GM18498 (cell line): ENCODE data around the gene CACUL1.
"Not testable (repeated sequence)": the region's sequence is repeated elsewhere in the genome, so short reads cannot be mapped to it uniquely, and the experiment has no call there.

Source experiments
- ATAC-seq: cut with Tn5 transposase; IDR thresholded peaks from one replicate; pipeline ENCODE4 v1.9.1; 2021; ENCODE audit warnings: mild to moderate bottlenecking, moderate library complexity; ENCODE audit not compliant: unreplicated experiment

CACUL1 gene

DNA sequence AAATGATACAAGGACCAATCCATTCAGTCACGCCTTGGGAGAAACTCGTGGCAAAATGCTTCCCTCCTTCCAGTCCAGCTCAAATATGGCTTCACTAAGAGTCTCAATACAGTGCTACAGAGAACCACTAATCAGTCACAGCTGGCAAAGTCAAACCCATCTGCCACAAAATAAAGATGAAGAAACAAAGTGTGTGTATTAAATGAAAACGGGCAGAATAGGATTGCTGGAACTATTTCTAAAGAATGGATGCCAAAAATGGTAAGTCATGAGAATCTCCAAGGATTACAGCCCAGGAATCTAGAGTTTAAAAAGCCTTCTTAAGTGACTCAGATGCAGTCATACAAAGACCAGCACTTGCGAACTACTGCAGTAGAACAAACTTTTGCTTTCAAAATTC lies 61.9 kb downstream of the CACUL1 start:
- ATAC-seq: no peak

GRCh38 chr10:118689070-118689858 lies 65.5 kb downstream of the CACUL1 start:
- ATAC-seq: no peak

DNA sequence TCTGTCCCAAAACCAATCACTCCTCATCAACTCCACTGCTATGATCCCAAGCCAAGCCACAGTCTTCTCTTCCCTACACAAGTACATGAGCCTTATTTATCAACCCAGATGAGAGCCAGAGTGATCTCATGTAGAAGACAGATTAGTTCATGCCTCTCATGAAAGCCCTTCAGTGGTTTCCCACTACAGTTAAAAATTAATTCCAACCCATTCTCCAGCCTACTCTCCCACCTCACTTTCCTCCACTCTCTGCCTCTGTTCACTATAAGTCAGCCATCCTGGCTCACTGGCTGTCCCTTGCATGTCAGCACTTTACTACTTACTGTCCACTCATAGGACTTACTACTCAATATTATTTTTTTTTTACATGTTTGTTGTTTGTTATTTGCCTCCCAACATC lies 67.3 kb downstream of the CACUL1 start:
- no peak for ATAC-seq

DNA sequence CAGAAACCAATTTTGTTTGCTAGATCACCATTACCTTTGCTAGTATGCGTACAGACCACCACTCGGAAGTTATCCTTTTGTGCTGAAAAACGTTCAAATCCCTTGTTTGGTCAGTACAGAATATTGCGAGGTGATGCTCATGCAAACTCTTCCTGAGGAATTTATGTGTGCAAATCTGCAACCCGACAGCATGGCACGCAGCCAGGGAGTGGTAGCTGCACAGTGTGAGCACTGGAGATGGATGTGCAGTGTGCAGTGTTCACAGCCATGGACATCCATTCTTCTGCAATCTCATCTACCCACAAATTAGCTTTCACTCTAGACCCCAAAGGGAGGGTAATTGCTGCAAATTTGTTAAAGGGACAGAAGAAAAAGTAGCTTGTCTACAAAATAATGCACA lies 72.2 kb downstream of the CACUL1 start:
- ATAC-seq: no peak

DNA sequence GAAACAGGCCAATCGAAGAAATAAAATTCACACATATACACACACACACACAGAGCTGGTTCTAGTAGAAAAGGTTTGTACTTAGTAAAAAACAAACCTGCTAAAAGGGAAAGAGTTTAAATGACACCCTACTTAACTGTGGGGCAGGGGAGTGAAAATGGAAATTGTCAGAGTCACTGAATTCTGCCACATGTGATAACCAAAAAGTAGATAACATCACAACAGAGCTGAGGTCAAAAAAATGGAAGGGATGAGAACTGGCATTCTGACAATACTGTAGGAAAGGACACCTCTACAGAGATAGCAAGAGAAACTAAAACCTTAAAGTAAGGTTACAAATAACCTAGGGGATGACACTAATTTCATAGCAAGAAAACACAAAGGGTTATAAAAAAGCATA lies 74.6 kb downstream of the CACUL1 start:
- no peak for ATAC-seq

DNA sequence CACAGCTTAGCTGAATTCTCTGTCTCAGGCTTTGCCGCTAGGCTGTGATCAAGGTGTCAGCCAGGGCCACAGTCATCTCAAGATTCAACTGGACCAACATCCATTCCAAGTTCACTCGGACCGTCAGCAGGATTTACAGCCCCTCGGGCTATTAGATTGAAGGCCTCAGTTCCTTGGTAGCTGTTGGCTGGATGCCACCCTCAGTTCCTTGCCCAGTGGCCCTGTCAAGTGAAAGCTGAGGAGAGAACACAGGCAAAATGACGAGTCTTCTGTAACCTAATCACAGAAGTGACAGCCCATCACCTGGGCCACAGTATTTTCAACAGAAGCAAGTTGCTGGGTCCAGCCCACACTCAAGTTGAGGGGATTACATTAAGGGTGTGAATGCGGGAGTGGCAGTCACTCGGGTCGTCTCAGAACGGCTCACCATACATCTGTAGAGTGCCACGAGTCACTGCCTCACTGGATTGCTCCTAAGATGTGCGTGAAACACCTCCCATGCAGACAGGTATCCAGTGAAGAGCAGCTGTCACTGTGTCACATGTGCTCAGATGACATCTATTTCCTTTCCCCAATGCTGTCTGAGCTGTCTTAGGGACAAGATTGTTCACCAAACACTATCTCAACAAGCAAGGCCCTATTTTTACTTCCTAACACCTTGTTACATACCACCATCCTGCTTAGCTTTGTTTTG lies 80.4 kb downstream of the CACUL1 start:
- ATAC-seq: no peak

DNA sequence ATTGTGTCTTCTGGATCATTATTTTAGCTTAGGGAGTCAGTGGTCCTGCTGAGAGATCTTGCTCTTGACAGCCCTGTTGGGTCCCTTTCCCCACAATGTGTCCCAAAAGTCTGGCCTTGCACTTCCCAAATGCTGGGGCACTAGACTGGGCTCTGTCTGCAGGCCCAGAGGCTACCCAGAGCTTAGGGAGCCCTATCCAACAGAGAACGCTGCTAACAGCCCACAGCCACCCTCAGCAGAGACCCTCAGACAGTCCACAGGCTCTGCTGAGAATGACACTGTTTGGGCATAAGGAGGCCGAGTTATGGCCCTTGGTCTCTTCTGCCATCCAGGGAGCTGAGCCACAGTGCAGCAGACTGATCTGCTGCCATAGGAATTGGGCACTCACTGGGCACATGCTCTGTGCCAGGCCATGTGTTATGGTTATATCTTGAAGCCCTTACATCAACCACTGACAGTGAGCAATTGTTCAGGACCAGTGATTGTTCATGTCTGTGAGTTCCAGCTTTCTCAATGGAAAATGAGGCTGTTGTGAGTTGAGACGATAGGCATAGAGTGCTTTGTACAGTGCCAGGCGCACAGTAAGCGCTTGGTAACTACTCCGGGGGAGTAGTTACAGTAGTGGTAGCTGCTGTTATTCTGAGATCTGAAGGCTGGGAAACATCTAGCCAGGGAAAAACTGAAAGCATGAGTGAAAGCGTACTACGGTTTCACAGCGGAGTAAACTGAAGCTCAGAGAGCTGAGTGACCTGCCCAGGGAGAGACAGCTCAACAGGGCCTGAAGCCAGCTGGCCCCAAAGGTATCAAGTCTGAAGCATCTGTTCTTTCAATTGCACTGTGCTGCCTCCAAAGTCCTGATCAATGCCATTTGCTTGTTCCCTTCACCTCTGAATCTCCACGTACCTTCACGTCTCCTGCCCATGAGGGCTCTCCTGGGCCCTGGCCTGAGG lies 81.7 kb downstream of the CACUL1 start:
- ATAC-seq: no peak

GRCh38 chr10:118672153-118672552 lies 82.6 kb downstream of the CACUL1 start:
- ATAC-seq: no peak

DNA sequence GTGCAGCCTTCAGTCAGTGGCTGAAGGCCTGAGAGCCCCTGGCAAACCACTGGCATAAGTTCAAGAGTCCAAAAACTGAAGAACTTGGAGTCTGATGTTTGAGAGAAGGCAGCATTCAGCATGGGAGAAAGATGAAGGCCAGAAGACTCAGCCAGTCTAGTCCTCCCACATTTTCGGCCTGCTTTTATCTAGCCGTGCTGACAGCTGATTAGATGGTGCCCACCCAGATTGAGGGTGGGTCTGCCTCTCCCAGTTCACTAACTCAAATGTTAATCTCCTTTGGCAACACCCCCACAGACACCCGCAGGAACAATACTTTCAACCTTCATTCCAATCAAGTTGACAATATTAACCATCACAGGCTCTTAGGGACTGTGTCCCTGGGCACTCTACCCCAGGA lies 83.5 kb downstream of the CACUL1 start:
- not testable (repeated sequence) for ATAC-seq

DNA sequence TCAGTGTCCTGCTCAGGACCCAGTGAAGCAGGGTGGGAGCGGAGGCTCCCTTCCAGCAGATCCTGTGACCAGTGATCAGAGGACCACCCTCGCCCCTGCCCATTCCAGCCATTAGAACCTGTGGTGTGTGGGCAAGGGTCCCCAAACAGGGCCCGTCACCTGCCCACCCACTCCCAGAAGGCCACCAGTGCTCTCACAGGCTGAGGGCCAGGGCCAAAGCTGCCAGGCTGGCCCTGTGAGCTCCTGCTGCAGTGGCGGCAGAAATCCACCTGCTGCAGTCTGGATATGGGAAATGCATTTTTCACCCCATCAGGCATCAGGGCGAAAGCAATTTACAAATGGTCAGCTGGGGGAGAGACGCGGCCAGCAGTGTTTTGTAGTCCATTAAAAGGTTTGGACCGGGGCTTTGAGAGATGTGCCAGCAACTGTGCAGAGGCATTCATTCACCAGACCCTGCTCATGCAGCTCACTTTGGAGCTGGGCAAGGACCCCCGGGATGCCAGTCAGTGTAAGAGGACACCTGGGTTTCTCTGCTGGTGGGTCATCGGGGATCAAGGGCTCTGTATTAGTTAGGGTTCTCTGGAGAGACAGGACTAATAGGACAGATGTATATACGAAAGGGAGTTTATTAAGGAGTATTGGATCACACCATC lies 84.2 kb downstream of the CACUL1 start:
- ATAC-seq: no peak

DNA sequence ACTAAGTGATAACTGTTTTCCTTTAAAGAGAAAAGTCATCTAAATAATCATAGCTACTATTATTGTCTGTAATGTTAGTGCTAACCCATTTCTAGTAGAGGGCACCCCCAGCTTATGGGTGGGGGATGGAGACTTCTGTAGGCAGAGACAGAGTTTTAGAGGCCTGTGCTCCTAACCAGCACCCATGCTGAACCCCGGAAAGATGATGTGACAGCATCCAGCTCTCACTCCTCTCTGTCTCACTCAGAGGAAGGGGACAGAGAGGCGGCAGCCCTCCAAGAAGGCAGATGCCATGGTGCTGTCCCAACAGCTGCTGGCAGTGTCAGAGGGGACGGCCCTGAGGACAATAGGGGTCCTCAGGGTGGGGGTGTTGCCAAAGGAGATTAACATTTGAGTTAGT lies 84.9 kb downstream of the CACUL1 start:
- no peak for ATAC-seq

- ATAC-seq: no peak
These were observed 85.6 kb downstream of the CACUL1 start for GRCh38 chr10:118669020-118669791.

- no peak for ATAC-seq
These were observed 86.4 kb downstream of the CACUL1 start for GRCh38 chr10:118668228-118668952.

DNA sequence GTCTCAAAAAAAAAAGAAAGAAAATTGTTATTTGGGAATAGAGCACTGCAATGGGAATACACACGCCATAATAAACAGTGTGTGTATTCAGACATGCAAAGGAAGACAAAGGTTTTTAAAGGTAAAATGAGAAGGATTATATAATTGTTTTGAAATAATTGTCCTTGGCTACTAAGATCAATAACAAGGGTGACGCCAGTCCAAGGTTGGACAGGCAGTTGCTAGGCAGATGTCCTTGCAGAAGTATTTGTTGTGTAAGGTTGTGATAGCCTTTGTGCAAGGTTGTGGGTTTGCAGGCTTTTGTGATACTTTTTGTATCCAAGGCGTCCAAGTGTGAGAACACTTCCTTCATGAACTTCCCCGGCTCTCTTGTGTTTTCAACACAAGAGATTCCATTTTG lies 87.0 kb downstream of the CACUL1 start:
- ATAC-seq: no peak

GRCh38 chr10:118666350-118666749 lies 88.4 kb downstream of the CACUL1 start:
- no peak for ATAC-seq

DNA sequence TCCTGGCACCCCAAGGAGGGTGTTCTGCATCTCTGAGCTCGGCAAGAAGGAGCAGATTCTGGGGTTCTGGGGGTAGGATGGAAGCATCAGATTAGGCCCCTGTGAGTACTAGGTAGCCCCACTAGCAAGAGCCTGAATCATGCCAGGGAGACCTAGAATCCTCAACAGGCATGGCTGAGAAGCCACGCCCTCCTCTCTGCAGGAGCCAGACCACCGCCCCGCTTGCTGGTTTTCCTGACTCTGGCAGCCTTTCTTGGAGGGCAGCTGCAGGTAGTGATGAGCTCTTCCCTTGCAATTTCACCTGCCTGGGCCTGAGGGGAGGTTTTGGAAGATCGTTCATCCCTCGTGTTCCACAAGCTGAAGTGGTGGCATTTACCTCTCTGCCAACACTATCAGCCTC lies 90.4 kb downstream of the CACUL1 start:
- no peak for ATAC-seq

GRCh38 chr10:118663176-118663575 lies 91.6 kb downstream of the CACUL1 start:
- no peak for ATAC-seq

DNA sequence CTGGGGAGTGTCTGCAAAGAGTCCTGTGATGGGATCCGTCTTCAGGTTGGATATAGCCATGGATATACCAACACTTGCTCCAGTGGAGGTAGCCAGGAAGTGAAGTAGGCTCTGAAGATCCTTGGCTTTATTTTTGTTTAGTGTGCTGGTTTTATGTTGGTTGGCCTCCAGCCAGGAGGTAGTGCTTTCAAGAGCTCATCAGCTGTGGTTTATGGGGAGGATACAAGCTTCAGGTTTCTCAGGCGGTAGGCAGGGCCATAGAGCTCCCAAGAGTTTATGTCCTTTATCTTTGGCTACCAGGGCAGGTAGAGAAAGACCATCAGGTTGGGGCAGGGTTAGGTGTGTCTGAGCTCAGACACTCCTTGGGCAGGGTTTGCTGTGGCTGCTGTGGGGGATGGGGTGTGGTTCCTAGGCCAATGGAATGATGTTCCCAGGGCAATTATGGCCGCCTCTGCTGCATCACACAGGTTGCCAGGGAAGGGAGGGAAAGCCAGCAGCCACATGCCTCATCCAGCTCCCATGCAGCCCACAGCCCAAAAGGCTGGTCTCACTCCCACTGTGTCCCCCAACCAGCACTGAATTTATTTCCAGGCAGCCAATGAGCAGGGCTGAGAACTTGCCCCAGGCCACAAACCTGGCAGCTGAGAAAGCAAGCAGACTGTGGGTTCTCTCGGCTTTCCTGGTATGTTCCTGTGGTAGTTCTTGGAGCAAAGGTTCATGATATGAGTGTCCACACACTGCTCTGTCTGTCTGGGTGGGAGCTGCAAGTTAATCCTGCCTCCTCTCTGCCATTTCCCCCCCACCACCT lies 92.3 kb downstream of the CACUL1 start:
- ATAC-seq: no peak

DNA sequence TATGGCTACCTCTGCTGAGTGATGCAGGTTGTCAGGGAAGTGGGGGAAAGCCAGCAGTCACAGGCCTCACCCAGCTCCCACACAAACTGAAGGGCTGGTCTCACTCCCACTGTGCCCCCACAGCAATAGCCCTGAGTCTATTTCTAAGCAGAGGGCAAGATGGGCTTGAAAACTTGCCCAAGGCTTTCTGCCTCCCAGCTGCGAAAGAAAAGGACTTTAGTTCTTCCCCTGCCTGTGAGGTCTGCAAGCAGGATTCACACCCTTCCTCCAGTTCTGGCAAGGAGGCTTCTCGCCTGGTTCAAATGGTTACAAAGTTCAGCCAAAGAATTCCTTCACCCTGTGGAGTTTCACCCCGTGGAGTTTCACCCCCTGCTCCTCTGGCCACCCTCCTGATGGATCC lies 96.0 kb downstream of the CACUL1 start:
- ATAC-seq: no peak
